Kidney (tissue), 14 donors: ENCODE data around the gene C1orf198. TPM values are rescaled to one million over a fixed set of nuclear protein-coding genes. Genes with fewer than 3 reads are reported as not detected.
A peak's percentile ranks its signal among the peaks of the same experiment; 100 is the strongest.

ENCODE experiments used
- DNase-seq, 5 donors: peaks; one replicate each; pipeline ENCODE4 v3.0.0-alpha.2; 2013 to 2020
- FAIRE-seq: peaks from 2 replicates; lab custom pipeline; 2012; peaks lifted over from hg19 to GRCh38; lab: Jason Lieb, UNC
- H3K27ac ChIP-seq, 2 donors: one replicate each; pipeline ENCODE4 v1.7.0; 2013; ENCODE audit warnings: low read depth in 2 of 2, low read length in 2 of 2, inconsistent platforms in 1 of 2
- H3K27me3 ChIP-seq: one replicate; pipeline ENCODE4 v1.7.1; 2013; ENCODE audit warnings: low read length, inconsistent platforms; ENCODE audit not compliant: control insufficient read depth, insufficient read depth
- H3K36me3 ChIP-seq, 3 donors: one replicate each; pipeline versions ENCODE4 v1.7.0 to v1.7.1; 2013; ENCODE audit warnings: low read length in 3 of 3, control low read depth in 1 of 3, inconsistent platforms in 1 of 3; ENCODE audit not compliant: insufficient read depth in 3 of 3, control insufficient read depth in 2 of 3
- H3K4me1 ChIP-seq, 3 donors: one replicate each; pipeline versions ENCODE4 v1.7.0 to v1.7.1; 2013; ENCODE audit warnings: low read length in 3 of 3, inconsistent platforms in 1 of 3, low read depth in 1 of 3; ENCODE audit not compliant: control insufficient read depth in 2 of 3, insufficient read depth in 2 of 3
- H3K4me3 ChIP-seq, 3 donors: one replicate each; pipeline versions ENCODE4 v1.7.0 to v1.8.1; 2013; ENCODE audit warnings: low read length in 3 of 3, control low read depth in 1 of 3, inconsistent platforms in 1 of 3
- H3K9ac ChIP-seq, 3 donors: one replicate each; pipeline versions ENCODE4 v1.7.0 to v1.7.1; 2013; ENCODE audit warnings: low read length in 3 of 3, control low read depth in 1 of 3, inconsistent platforms in 1 of 3
- H3K9me3 ChIP-seq, 3 donors: one replicate each; pipeline versions ENCODE4 v1.7.0 to v1.7.1; 2013; ENCODE audit warnings: low read length in 3 of 3, control low read depth in 1 of 3, inconsistent platforms in 1 of 3; ENCODE audit not compliant: control insufficient read depth in 2 of 3, insufficient read depth in 1 of 3
- CTCF ChIP-seq: IDR thresholded peaks from 3 replicates; pipeline ENCODE4 v1.5.1; 2012; ENCODE audit warnings: mild to moderate bottlenecking, moderate library complexity, borderline replicate concordance; ENCODE audit not compliant: insufficient read depth; ENCODE audit errors: extremely low read depth
- intact Hi-C: fragments of 100-400 bp; cut with DNase I; formaldehyde crosslinking; loops from one replicate; pipeline ENCODE4 v1.11.1; 2022
- polyA plus RNA-seq: library from polyadenylated mRNA; stranded (reverse); fragments of 350-450 nt; fragmentation: Illumina TruSeq; extraction: RNeasy Lipid Tissue Mini Kit (QIAGEN cat#74804); gene quantifications from one replicate; pipeline ENCODE4 v1.2.3, GENCODE V29; 2014; ENCODE audit warnings: low read depth, low replicate concordance; ENCODE audit not compliant: insufficient read depth
- total RNA-seq: library from RNA; stranded (reverse); fragmentation: NEBNext Ultra II Directional; extraction: Animal tissue kit (Norgen Biotek cat#: 25700); gene quantifications from one replicate; pipeline ENCODE4 v1.2.1, GENCODE V29; 2021
- donor health status: control.
- donor health status: control.
- donor health status: control.
- donor health status: control.
- donor health status: control.
- donor health status: DM: yes; HTN: yes; CAD: no.
- donor health status: Normal renal cell carcinoma (clear cell type).

C1orf198 gene
- total and polyA plus RNA-seq, 2 donors from 2014 or later = 15.4 to 45.3 TPM

GRCh38 chr1:230825761-230826160 lies 42.6 kb downstream of the C1orf198 start:
- no peak for FAIRE-seq
- intact Hi-C loops = no loop called here

GRCh38 chr1:230824919-230825721 lies 43.2 kb downstream of the C1orf198 start:
- H3K9ac ChIP-seq = no peak overlapping the region
- DNase-seq (peak in 1 of 5 donors; percentile 34), FAIRE-seq (no peak)
- H3K9me3 ChIP-seq = no peaks in the 10 kb centered on the region
- H3K4me1 ChIP-seq = peaks cover 0 to 4% (median 0%) of the 10 kb centered on the region in 3 donors
- intact Hi-C loops = no loop called here
- H3K27me3 ChIP-seq = no peaks in the 10 kb centered on the region
- H3K36me3 ChIP-seq = no peaks in the 10 kb centered on the region
- no peak for TF ChIP-seq CTCF
- no peak overlapping the region for H3K27ac ChIP-seq
- H3K4me3 ChIP-seq = no peak overlapping the region

More at GRCh38 chr1:230825761-230826160, 42.6 kb downstream of the C1orf198 start:
- Histone ChIP-seq H3K9me3 (no peaks in the 10 kb centered on the region), H3K4me3 (no peak overlapping the region), H3K9ac (no peak overlapping the region), H3K27ac (no peak overlapping the region), H3K4me1 (peaks cover 0 to 4% (median 0%) of the 10 kb centered on the region in 3 donors), H3K36me3 (no peaks in the 10 kb centered on the region), H3K27me3 (no peaks in the 10 kb centered on the region)
- no peak for TF ChIP-seq CTCF
- no peak for DNase-seq

- H3K9ac ChIP-seq = no peak overlapping the region
- no peaks in the 10 kb centered on the region for H3K9me3 ChIP-seq
- H3K4me3 ChIP-seq = no peak overlapping the region
- FAIRE-seq = no peak
- no peak for DNase-seq
- H3K4me1 ChIP-seq = peaks cover 0 to 4% (median 0%) of the 10 kb centered on the region in 3 donors
- no peak overlapping the region for H3K27ac ChIP-seq
- TF ChIP-seq CTCF = no peak
- intact Hi-C loops = no loop called here
- H3K36me3 ChIP-seq = no peaks in the 10 kb centered on the region
- no peaks in the 10 kb centered on the region for H3K27me3 ChIP-seq
Observed at GRCh38 chr1:230824551-230824918, 43.8 kb downstream of the C1orf198 start.
